ENCODE measurements around the gene NEK8.

GRCh38 chr17:28773736-28774135 is 45.1 kb downstream of the NEK8 start:
- no peak for TF ChIP-seq CTCF (IDR thresholded peaks at IDR 0.05)
- no peak for TF ChIP-seq POLR2A (IDR thresholded peaks at IDR 0.05)

Measured in body of pancreas (tissue), 4 donors.